Measurements from ENCODE around the gene NME1.

DNA sequence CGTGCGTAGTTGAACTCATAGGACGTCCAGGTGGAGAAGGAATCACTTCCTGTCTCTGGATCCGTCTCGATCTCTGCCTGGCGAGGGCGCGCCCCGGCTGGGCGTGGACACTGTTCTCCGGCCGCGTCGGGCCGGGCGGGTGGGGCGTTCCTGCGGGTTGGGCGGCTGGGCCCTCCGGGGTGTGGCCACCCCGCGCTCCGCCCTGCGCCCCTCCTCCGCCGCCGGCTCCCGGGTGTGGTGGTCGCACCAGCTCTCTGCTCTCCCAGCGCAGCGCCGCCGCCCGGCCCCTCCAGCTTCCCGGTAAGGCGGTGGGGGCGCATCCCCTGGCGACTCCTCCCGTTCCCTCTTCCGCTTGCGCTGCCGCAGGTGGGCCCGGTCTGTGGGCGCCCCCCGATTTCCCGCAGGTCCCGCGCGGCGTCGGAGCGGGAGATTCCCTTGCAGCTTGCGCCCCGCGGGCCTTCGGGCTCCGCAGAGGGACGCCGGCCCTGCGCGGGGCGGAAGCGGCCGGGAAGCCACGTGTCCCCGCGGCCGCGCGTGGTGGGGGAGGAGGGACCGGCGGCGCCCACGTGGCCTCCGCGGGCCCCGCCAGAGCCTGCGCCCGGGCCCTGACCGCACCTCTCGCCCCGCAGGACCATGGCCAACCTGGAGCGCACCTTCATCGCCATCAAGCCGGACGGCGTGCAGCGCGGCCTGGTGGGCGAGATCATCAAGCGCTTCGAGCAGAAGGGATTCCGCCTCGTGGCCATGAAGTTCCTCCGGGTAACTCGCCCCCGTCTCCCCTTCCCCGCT, 13.0 kb downstream of the NME1 start, which contains the start of gene NME2:
- TF ChIP-seq, protein P1, sequence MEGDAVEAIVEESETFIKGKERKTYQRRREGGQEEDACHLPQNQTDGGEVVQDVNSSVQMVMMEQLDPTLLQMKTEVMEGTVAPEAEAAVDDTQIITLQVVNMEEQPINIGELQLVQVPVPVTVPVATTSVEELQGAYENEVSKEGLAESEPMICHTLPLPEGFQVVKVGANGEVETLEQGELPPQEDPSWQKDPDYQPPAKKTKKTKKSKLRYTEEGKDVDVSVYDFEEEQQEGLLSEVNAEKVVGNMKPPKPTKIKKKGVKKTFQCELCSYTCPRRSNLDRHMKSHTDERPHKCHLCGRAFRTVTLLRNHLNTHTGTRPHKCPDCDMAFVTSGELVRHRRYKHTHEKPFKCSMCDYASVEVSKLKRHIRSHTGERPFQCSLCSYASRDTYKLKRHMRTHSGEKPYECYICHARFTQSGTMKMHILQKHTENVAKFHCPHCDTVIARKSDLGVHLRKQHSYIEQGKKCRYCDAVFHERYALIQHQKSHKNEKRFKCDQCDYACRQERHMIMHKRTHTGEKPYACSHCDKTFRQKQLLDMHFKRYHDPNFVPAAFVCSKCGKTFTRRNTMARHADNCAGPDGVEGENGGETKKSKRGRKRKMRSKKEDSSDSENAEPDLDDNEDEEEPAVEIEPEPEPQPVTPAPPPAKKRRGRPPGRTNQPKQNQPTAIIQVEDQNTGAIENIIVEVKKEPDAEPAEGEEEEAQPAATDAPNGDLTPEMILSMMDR (optimal IDR thresholded peaks at IDR 0.05 in 1 of 3, IDR thresholded peaks at IDR 0.05 in 1 of 3, conservative IDR thresholded peaks at IDR 0.05 in 1 of 3; ENCODE audit: extremely low read depth in 1 of 3, insufficient read depth in 2 of 3, low read length in 3 of 3) = peak in 1 of 3 experiments; percentile 17
- no peak for TF ChIP-seq EZH2 (IDR thresholded peaks at IDR 0.05; ENCODE audit: low read length)

Measured in keratinocyte (primary cell).